HG02852 (cell line): ENCODE data around the gene ADCYAP1R1.

Experiments
- ATAC-seq: cut with Tn5 transposase; IDR thresholded peaks from one replicate; pipeline ENCODE4 v1.9.1; 2021; ENCODE audit warnings: mild to moderate bottlenecking, moderate library complexity; ENCODE audit not compliant: unreplicated experiment

The ADCYAP1R1 gene

DNA sequence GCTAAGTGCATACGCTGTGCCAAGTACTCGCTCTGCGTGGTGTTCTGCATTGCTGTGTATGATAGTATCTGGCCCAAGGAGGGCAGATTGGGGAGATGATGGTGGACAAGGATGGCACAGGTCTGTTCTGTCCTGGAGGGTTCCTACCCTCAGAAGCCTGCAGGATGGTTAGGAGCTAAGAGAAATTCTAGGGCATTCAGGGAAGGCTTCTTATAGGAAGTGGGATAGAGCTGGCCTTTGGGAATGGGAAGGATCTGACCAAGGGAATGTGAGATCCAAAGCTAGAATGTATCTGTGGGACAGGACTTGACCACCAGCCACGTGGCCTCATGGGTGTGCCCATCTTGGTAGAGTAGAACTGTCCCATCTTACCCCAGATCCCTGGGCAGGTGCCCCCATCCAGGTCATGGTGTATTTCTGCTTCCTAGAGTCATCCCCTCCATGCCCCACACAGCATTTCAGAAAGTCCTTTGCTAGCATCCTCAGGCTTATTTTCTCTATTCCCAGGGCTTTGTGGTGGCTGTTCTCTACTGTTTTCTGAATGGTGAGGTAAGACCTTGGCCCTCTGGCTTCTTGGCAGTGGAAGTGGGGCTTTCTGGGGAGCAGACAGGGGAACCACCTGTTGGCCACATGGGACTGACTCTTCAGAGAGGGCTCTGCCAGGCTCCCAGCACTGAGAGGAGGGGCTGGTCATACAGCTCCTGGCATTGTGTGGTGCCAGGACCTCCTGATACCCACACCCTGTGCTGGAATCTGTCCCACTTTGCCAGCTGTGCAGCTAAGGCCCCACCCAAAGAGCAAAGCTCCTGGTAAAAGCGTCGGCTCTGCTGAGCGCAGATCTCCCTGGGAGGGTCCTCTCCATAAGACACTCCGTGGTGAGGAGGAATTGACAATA lies 52.5 kb downstream of the ADCYAP1R1 start:
- no peak for ATAC-seq

DNA sequence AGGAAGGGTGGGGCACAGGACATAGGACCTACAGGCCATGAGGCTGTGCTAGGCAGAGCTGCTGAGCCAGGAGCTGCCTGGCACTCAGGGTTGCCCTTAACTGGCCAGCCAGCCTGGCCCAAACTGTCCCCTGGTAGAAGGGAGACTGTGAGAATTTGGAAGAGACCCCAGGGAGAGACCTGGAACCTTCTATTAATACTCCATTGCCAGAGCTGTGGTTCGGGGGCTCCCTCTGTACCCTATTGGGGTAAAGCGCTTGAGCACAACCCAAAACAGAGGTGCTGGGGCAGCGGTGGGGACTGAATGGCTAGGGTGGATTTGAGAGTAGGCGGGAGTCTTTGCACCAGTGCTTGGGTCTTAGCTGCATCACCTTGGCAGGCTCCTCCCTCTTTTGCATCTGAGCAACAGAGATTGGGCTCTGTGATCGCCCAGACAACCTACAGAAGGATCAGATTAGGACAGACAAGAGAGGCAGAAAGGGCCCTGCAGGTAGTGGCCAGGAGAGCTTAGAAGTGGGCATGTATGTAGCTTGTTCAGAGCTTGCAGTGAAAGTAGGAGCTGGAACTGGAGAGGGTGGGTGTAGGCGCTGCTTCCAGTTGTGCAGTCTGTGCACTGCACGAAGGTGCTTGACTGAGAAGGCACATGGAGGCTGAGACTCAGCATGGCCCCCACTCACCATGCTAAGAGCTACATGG lies 53.3 kb downstream of the ADCYAP1R1 start:
- ATAC-seq: no peak

DNA sequence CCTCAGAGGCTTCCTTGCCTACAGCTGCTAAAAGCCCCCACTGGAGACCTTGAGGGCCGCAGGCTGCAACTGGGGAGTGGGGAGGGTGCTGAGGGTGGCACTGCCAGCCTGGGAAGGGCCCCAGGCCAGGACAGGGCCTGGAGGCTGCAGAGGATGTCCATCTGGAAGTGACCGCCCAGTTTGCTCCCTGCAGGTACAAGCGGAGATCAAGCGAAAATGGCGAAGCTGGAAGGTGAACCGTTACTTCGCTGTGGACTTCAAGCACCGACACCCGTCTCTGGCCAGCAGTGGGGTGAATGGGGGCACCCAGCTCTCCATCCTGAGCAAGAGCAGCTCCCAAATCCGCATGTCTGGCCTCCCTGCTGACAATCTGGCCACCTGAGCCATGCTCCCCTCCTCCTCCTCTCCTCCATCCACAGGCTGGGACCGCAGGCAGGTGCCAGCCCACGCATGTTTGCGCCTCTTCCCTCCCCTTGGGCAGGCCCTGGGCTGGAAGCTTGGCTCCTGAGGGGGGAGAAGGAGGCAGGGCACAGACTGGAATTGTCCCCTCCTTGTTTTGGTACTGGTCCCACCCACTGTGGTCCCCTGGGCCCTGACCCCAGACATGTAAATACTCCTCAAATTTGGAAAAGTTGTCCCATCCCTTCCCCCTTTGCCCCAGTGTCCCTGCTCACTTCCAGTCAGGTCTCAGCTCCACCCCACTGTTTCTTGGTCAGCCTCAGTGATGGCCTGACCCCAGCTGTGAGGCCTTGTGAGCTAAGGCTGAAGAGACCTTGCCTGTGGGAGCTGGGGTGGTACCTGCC lies 54.4 kb downstream of the ADCYAP1R1 start:
- ATAC-seq: no peak

DNA sequence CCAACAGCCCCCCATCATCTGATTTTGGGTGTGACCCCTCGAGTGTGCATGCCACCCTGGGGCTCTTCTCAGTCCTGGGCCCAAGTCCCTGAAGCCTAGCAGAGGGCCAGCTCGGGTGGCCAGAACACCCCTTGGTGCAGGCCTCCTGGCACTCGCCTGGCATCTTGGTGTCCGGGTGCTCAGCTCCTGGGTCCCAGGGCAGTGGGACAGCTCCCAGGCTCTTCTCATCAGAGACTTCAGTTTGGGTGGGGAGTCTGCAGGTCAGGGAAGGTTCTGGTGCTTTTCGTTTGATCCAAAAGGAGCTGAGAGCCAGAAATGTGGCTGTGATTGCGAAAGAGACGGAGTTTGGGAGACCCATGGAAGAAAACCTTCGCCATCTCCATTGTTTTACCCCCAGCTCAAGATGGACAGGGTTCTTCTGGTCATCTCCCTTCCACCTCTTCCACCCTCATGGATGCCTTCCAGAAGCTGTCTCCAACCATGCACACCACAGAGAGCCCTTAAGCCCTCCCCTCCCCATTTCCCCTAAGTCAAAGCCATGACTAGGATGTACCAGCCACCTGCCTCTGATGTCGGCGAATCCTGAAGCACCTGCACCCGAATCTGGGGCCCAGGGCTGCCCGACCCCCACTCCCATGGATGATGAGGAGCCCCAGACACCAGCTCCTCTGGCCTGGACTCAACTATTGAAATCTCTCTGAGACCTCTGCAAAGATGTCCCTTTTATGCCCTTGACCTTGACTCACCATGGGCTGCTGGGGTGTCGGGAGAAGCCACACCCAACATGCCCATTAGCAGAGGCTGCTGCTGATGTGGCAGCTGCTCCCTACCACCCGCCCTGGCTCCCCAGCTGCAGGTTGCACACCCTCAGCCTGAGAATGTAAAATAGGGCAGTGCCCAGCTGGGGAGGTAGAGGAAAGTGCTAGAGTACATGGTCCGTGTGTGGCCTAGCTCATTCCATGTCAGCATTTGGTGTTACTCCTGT lies 55.3 kb downstream of the ADCYAP1R1 start:
- no peak for ATAC-seq

DNA sequence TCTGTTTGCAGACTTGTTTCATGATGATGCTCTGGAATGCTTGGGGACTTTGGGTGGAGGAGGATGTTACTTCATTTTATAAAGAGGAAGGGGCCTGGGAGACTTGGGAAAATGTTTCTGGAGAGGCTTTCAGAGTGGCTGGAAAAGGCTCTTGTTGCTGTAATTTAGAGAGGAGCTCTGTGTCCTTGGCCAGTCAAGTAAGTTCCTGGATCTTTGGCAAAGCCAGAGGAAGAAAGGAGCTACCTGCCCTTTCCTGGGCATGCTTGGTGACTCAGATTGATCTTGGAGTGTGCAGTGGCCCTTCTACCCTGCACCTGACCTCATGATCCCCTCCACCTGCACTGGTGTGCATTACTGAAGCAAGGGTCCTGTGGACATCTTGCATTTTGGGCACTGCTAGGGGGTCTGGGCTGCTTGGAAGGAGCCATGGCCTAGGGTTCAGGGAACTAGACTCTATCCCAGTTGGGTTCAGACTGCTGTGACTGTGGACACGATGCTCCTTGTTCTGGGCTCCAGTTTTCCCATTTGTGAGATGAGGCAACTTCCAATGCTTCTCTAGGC lies 56.1 kb downstream of the ADCYAP1R1 start:
- no peak for ATAC-seq

DNA sequence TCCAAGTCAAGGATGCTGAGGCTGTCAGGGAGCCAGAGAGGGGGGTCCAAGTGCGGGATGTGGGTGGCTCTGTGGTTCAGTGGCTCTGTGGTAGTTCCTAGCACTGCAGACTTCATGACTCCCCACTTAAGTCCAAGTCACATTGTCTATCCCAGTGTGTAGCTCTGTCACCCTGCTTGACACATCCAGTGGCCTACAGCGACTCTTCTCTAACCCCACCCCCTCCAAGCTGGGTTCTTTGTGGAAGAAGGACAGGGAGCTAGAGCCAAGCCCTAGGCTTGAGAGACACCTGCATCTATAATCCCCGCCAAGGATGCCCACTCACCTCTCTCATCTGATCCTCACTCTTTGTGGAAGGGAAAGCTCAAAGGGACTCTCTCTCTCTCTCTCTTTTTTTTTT lies 57.6 kb downstream of the ADCYAP1R1 start:
- ATAC-seq: no peak

DNA sequence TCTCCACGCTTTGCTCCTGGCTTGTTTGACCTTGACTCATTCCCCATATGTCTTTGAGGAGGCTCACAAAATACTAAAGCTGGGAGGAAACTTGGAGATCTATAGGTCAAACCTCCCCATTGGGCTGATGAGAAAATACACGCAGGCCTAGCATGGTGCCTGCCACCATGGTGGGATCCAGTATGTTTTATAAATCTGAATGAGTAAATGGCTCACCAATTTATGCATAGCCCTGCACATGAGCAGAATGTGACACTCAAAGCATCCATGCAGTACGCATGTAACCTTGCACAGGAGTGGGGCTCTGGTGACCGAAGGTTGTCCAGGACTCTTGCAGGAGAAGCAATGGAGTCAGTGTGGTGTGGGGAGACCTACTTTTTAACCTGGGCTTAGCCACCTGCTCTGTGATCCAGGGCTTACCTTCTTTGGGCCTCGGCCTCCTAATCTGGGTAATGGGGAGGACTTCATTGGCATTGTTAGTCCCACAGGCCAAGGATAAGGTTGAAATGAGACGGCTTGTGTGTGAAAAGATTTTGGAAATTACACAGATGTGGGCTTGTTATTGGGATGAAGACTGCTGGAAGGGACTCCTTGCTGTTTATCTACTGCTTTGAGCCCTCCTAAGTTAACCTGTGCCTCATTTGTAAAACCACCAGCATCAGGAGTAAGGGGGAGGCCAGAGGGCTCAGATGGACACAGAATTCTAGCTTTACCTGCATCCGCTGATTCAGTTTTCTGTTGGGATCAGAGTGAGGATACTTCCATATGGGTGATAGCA lies 58.4 kb downstream of the ADCYAP1R1 start:
- no peak for ATAC-seq

DNA sequence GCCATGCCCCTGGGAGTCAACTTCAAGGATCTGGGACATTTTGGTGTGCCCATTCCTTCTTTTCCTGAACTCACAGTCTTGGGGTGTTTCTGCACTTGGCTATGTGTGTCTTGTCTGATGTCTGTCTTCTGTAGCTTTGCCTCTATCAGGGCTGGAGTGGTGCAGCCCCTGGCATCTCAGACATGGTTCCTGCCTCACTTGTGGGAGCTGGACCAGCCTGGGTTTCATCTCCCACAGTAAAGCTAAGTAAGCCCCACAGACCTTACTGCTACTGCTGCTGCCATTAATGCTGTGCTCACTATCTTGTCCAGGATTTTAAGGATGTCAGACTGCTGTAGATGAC lies 59.0 kb downstream of the ADCYAP1R1 start:
- ATAC-seq: no peak

DNA sequence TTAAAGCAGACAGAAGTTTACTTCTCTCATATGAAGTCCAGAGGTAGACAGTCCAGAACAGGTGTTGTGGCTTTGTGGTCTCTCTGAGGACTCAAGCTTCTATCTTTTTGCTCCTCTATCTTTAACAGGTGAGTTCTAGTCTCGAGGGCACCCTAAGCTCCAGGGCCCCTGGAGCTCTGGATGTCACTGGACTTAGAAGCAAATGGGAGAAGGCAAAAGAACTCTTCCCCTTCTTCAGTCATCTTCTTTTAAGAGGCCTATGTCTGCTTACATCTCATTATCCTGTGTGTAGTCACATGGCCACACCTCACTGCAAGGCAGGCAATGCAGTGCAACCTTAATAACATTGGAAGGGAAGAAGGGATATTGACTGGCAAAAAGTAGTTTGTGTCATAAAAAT lies 61.6 kb downstream of the ADCYAP1R1 start:
- ATAC-seq: no peak

DNA sequence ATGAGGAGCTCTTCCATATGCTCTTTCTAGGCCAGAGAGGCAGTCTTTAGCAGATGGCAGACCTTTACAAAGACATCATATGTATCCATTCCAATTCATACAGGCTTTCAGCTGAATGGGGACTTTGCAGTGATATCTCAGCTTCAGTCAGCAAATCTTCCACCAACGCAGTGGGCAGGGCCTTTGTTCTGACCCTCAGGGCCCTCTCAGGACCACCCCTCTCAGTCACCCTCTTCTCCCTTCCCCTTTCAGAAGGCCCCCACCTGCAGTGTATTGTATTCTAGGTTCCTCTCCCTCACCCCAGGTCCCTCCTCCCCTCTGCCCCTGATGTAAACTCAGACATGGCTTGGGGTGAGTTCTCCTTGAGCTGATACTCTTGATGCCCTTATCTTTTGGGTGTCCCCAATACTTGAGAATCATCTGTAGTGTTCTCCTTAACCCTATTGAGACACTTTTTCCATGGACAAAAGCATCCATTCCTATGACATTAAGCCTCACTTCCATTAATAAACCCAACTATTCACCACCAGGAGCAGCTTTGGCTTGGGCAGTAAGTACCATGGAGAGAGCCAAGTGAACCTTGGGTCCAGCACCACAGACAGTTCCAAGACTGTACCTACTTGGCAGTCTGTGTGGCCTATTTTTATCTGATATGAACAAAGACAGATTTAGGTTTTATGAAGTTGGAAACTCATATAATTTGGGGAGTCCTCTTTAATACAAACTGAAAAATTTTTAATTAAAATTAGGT lies 62.7 kb downstream of the ADCYAP1R1 start:
- ATAC-seq: no peak

DNA sequence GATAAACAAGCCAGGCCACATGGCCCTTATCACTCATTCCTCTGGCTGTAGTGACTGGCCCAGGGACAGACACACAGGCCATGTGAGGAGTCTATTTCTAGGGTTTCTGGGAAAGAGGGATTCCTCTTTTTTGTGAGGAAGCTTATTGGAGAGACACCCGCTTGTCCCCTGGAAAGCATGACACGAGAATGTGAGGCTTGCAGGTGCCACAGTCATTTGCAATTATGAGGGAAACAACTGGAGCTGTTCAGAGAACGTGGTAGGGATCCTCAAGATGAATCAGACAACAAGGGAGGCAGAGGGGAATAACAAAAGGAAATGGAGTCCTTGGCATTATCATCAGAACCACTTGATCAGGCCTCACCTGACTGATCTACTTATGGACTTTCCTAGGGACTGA lies 64.5 kb downstream of the ADCYAP1R1 start:
- no peak for ATAC-seq

DNA sequence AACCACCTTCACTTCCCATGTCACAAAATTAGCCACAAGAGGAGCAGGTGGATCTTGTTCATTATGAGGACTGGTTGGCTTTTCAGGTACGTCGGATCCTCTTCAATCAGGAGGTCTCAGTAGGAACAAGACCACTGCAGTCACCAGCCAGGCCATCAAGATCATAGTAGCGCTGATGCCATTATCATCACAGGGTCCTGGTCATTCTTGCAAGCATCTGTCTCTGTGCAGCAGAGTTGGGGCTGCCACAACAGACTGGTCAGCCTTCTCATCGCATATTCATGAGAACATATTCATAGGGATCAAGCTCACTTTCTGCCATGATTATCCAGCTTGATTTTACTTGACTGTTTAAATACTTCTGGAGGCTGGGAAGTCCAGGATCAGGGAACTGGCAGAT lies 67.1 kb downstream of the ADCYAP1R1 start:
- no peak for ATAC-seq

DNA sequence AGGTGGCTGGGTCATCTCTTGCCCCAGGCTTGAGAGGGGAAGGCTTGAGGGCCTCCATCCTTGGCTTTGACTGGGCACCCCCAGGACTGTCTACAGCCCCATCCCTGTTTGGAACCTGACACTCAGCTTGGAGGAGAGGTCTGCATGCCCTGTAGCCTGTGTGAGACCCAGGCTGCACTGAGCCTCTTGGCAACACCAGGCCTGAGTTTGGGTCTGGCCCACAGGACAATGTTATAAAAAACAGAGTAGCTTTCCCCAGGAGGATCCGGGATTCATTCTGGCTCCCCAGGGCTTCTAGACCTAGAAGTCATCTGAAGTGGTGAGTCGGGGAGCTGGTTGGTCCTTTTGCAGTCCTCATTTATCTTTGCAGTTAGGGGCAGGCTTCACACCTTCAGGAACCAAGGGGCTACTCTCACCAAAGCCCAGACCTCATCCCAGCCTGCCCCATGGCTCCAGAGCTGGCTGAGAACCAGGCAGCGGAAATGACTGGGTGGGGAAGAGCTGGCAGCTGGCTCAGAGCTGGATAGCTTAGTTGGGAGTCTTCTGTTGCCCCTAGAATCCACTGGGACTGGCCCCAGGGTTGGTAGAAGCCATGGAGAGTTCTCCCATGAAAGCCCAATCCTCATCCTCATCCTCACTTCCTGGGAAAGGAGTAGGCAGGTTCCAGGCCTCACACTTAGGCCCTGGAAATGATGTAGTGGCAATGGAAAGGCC lies 68.8 kb downstream of the ADCYAP1R1 start:
- no peak for ATAC-seq

DNA sequence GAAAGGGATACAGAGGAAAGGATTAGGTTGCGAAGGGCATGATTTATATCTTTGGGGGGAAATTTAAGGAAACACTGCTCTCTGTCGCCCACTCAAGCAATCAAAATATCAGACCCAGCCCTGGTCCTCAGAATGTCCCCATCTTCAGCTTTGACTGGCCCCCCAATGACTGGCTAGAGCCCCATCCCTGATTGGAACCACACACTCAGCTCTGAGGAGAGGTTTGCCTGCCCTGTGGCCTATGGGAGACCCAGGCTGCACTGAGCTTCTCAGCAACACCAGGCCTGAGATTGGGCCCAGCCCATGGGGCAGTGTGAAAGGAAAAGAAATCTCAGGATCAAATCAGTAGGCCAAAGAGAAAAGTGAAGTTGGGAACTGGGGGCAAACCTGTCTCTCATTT lies 69.5 kb downstream of the ADCYAP1R1 start:
- ATAC-seq: no peak

DNA sequence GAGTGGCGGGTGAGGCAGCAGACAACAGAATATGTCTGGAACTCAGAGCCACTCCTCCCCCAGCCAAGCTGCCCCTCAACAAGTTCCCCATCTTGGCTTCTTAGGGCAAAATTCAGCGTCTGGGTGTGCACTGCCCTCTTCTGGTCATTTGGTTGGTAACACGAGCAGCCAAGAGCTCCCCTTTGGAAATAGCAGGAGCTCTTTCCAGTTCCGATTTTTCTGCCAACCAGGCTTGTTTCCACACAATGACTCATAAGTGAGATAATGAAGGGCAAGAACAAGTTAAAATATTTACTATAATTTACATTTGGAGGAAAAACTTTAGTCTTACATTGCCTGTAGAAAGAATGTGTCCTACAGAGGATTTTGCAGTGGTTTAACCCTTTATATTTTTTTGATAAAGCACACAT lies 70.5 kb downstream of the ADCYAP1R1 start:
- ATAC-seq: peak; percentile 85

DNA sequence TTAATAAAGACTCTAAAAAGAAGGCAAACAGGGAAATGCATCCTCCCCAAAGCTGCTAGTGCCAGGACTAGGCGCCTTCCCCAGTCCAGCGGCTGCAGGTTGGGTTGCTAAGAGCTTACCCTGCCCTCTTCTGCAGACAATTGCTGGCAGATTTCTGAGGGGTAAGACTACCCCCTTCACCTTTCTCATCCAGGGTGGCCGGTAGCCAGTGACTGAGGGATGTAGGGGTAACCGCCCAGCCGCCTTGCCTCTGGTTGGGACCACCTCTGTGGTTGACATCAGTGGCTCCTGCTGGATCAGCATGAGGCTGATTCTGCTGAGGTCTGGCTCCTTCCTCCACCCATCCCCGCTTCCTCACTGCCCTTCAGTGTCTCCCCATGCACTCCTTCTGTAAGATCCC lies 71.2 kb downstream of the ADCYAP1R1 start:
- ATAC-seq: no peak

DNA sequence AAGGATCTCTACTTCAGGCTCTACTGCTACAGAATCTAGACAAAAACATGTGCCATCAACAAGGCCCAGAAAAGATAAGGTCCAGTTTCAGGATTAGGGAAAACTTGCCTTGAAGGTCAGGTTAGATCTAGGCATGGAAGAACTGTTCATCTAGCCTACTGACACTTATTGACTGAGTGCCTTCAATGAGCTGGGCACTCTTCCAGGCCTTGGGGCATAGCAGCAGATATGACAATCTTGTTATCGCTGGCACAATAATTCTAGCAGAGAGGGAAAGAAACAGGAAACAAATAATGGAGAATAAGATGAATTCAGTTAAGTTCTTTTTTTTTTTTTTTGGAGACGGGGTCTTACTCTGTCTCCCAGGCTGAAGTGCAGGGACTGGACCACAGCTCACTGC lies 71.6 kb downstream of the ADCYAP1R1 start:
- ATAC-seq: no peak

DNA sequence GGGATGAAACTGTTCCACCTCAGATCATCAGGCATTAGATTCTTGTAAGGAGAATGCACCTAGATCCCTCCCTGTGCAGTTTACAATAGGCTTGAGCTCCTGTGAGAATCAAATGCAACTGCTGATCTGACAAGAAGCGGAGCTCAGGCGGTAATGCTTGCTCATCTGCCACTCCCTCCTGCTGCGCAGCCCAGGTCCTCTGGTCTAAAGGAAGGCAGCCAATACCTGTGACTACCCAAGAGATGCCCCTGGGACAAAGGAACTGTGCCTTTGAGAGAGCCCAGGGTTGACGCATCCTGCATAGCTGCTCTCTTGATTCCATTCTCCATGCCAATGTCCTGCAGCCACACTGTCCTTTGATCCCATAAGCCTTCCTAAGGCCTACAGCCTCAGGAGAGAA lies 73.1 kb downstream of the ADCYAP1R1 start:
- no peak for ATAC-seq
